Measurements from ENCODE around the gene MEPCE.

MEPCE gene

GRCh38 chr7:100425347-100425746, 4.3 kb upstream of the MEPCE start:
- Histone ChIP-seq H3K4me2 (no peak overlapping the region), H3K27ac (no peak overlapping the region), H3K27me3 (no peaks in the 10 kb centered on the region), H3K4me1 (0 out of 2 replicates have a peak, but pooled peaks cover 7% of the 10 kb centered on the region), H4K20me1 (no peaks in the 10 kb centered on the region), H3K9me3 (no peaks in the 10 kb centered on the region; the same call in 1 of the 2 replicates), H3K36me3 (no peaks in the 10 kb centered on the region), H3K4me3 (no peak overlapping the region), H3K9ac (no peak overlapping the region)
- no peak for TF ChIP-seq Cebpa-rat (IDR thresholded peaks at IDR 0.05)

- H3K4me2 ChIP-seq = no peak overlapping the region
- peaks cover 11% of the 10 kb centered on the region for H4K20me1 ChIP-seq
- no peak overlapping the region for H3K9ac ChIP-seq
- peaks cover 5% of the 10 kb centered on the region for H3K36me3 ChIP-seq
- no peak for TF ChIP-seq Cebpa-rat (IDR thresholded peaks at IDR 0.05)
- no peaks in the 10 kb centered on the region for H3K27me3 ChIP-seq
- no peak overlapping the region for H3K4me3 ChIP-seq
- peaks cover 18% of the 10 kb centered on the region for H3K4me1 ChIP-seq
- H3K9me3 ChIP-seq = no peaks in the 10 kb centered on the region; the same call in 1 of the 2 replicates
- H3K27ac ChIP-seq = no peak overlapping the region
These were observed 3.1 kb upstream of the MEPCE start for GRCh38 chr7:100426516-100426915.

- Histone ChIP-seq H3K9me3 (no peaks in the 10 kb centered on the region; the same call in 1 of the 2 replicates), H3K36me3 (peaks cover 17% of the 10 kb centered on the region), H3K4me1 (peaks cover 31% of the 10 kb centered on the region), H3K4me3 (peak overlapping the region; percentile 94), H3K27me3 (no peaks in the 10 kb centered on the region), H3K27ac (peak overlapping the region; percentile 100), H3K4me2 (peak overlapping the region; percentile 95), H4K20me1 (peaks cover 24% of the 10 kb centered on the region), H3K9ac (no peak overlapping the region; the same call in 1 of the 2 replicates)
- no peak for TF ChIP-seq Cebpa-rat (IDR thresholded peaks at IDR 0.05)
These were observed 1.9 kb upstream of the MEPCE start for GRCh38 chr7:100427762-100428198.

GRCh38 chr7:100428199-100428966, 1.2 kb upstream of the MEPCE start, which contains the start of gene ZCWPW1:
Gene ZCWPW1 (minus strand): TSS chr7:100428703. CDS start chr7:100420649, 8,054 bp downstream.
- Histone ChIP-seq H4K20me1 (peaks cover 30% of the 10 kb centered on the region), H3K4me2 (peak within 1 kb of the TSS; percentile 95), H3K27me3 (no peaks in the 10 kb centered on the region), H3K4me1 (peaks cover 37% of the 10 kb centered on the region), H3K27ac (peak within 1 kb of the TSS; percentile 100), H3K4me3 (peak within 1 kb of the TSS; percentile 94), H3K9me3 (no peaks in the 10 kb centered on the region; the same call in 1 of the 2 replicates), H3K9ac (peak within 1 kb of the TSS; percentile 100), H3K36me3 (peaks cover 23% of the 10 kb centered on the region)
- no peak for TF ChIP-seq Cebpa-rat (IDR thresholded peaks at IDR 0.05)

DNA sequence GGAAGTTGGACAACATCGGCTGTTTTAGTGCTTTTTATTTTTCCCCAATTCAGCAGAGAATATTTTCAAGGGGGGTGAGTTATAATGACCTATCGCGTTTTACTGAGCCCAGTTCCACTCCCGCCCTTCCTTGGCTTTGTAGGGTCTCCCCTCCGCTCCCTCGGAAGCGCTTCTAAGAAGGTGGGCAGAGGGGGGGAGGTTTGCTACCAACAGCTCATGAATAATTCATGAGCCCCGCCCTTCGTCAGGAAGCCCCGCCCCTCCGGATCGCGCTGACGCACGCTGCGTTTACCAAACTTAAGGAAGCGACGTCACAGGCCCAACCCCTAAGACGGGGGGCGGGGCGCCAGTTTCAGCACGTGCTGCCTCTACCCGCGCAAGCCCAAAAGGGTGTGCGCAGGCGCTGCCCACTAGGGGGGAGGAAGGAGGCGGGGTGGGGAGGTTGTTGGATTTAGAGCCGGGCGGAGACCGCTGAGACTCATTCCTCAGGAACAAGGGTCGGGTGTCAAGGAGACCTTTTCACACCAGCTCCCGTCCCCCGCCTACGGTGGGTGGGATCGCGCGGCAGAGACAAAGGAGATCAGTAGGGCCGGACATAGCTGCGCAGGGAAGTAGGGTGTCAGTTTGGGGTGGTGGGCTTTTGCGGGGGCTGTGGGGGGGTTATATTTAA, 529 bp upstream of the MEPCE start:
- H3K36me3 ChIP-seq = peaks cover 31% of the 10 kb centered on the region
- no peaks in the 10 kb centered on the region; the same call in 1 of the 2 replicates for H3K9me3 ChIP-seq
- no peak for TF ChIP-seq Cebpa-rat (IDR thresholded peaks at IDR 0.05)
- H3K4me3 ChIP-seq = peak overlapping the region; percentile 94
- H3K27me3 ChIP-seq = no peaks in the 10 kb centered on the region
- H3K4me1 ChIP-seq = peaks cover 44% of the 10 kb centered on the region
- peak overlapping the region; percentile 95 for H3K4me2 ChIP-seq
- peak overlapping the region; percentile 100 for H3K27ac ChIP-seq
- H4K20me1 ChIP-seq = peaks cover 37% of the 10 kb centered on the region
- peak overlapping the region; percentile 100 for H3K9ac ChIP-seq

- no peak for TF ChIP-seq Cebpa-rat (IDR thresholded peaks at IDR 0.05)
These were observed 1.1 kb downstream of the MEPCE start for GRCh38 chr7:100430493-100431285.

DNA sequence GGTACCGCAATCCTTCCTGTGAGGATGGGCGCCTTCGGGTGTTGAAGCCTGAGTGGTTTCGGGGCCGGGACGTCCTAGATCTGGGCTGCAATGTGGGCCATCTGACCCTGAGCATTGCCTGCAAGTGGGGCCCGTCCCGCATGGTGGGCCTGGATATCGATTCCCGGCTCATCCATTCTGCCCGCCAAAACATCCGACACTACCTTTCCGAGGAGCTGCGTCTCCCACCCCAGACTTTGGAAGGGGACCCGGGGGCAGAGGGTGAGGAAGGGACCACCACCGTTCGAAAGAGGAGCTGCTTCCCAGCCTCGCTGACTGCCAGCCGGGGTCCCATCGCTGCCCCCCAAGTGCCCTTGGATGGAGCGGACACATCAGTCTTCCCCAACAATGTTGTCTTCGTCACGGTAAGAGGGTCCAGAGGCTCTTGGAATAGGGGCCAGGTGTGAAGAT, 1.7 kb downstream of the MEPCE start:
- peaks cover 58% of the 10 kb centered on the region for H3K4me1 ChIP-seq

More at GRCh38 chr7:100430493-100431285, 1.1 kb downstream of the MEPCE start:
- H3K27ac ChIP-seq = peak overlapping the region; percentile 100
- peak overlapping the region; percentile 100 for H3K9ac ChIP-seq
- peaks cover 45% of the 10 kb centered on the region for H3K36me3 ChIP-seq
- no peaks in the 10 kb centered on the region for H3K27me3 ChIP-seq
- H3K4me3 ChIP-seq = peak overlapping the region; percentile 94
- peak overlapping the region; percentile 95 for H3K4me2 ChIP-seq
- H3K4me1 ChIP-seq = peaks cover 58% of the 10 kb centered on the region
- no peaks in the 10 kb centered on the region; the same call in 1 of the 2 replicates for H3K9me3 ChIP-seq
- H4K20me1 ChIP-seq = peaks cover 52% of the 10 kb centered on the region

GRCh38 chr7:100432053-100432452, 2.4 kb downstream of the MEPCE start:
- Histone ChIP-seq H3K9ac (peak overlapping the region; percentile 100), H4K20me1 (peaks cover 52% of the 10 kb centered on the region), H3K27me3 (no peaks in the 10 kb centered on the region), H3K4me3 (peak overlapping the region; percentile 94), H3K27ac (peak overlapping the region; percentile 100), H3K36me3 (peaks cover 45% of the 10 kb centered on the region), H3K9me3 (no peaks in the 10 kb centered on the region; the same call in 1 of the 2 replicates), H3K4me2 (peak overlapping the region; percentile 95), H3K4me1 (peaks cover 63% of the 10 kb centered on the region)
- no peak for TF ChIP-seq Cebpa-rat (IDR thresholded peaks at IDR 0.05)

More for the DNA sequence above, 1.7 kb downstream of the MEPCE start:
- Histone ChIP-seq H3K27ac (peak overlapping the region; percentile 100), H3K9me3 (no peaks in the 10 kb centered on the region; the same call in 1 of the 2 replicates), H3K27me3 (no peaks in the 10 kb centered on the region), H3K4me2 (peak overlapping the region; percentile 95), H3K9ac (peak overlapping the region; percentile 100), H3K36me3 (peaks cover 45% of the 10 kb centered on the region), H3K4me3 (peak overlapping the region; percentile 94), H4K20me1 (peaks cover 52% of the 10 kb centered on the region)
- TF ChIP-seq Cebpa-rat (IDR thresholded peaks at IDR 0.05) = no peak

All from BLaER1 (cell line).